GM19324 (cell line): ENCODE measurements around the gene GLP2R.
"Not testable (repeated sequence)": the region's sequence is repeated elsewhere in the genome, so short reads cannot be mapped to it uniquely, and the experiment has no call there.

Experiments used
- ATAC-seq: cut with Tn5 transposase; IDR thresholded peaks from one replicate; pipeline ENCODE4 v1.9.1; 2021; ENCODE audit warnings: mild to moderate bottlenecking, moderate library complexity; ENCODE audit not compliant: unreplicated experiment, low FRiP score

GLP2R gene

GRCh38 chr17:9917801-9918200, 92.1 kb downstream of the GLP2R start:
- no peak for ATAC-seq

GRCh38 chr17:9918352-9918751, 92.6 kb downstream of the GLP2R start:
- ATAC-seq: no peak

GRCh38 chr17:9918804-9919352, 93.2 kb downstream of the GLP2R start:
- ATAC-seq: no peak

GRCh38 chr17:9921216-9921615, 95.5 kb downstream of the GLP2R start:
- ATAC-seq: not testable (repeated sequence)

GRCh38 chr17:9922012-9922848, 96.5 kb downstream of the GLP2R start:
- no peak for ATAC-seq

- peak; percentile 51 for ATAC-seq
These were observed 99.0 kb downstream of the GLP2R start for GRCh38 chr17:9924735-9925191.

- ATAC-seq: no peak
These were observed 99.7 kb downstream of the GLP2R start for GRCh38 chr17:9925457-9925856.

- ATAC-seq: no peak
These were observed 100.6 kb downstream of the GLP2R start for GRCh38 chr17:9926150-9926804.

GRCh38 chr17:9928601-9929333, 103.0 kb downstream of the GLP2R start:
- ATAC-seq: no peak

GRCh38 chr17:9929871-9930270, 104.1 kb downstream of the GLP2R start:
- ATAC-seq: no peak

- ATAC-seq: no peak
These were observed 105.5 kb downstream of the GLP2R start for GRCh38 chr17:9931144-9931741.

- no peak for ATAC-seq
These were observed 106.8 kb downstream of the GLP2R start for GRCh38 chr17:9932491-9932890.

GRCh38 chr17:9934331-9934730, 108.6 kb downstream of the GLP2R start:
- ATAC-seq: no peak

GRCh38 chr17:9935408-9935807, 109.7 kb downstream of the GLP2R start:
- no peak for ATAC-seq

- no peak for ATAC-seq
These were observed 110.4 kb downstream of the GLP2R start for GRCh38 chr17:9936095-9936494.

GRCh38 chr17:9937241-9937761, 111.6 kb downstream of the GLP2R start:
- no peak for ATAC-seq

GRCh38 chr17:9937901-9938300, 112.2 kb downstream of the GLP2R start:
- no peak for ATAC-seq

- ATAC-seq: no peak
These were observed 113.0 kb downstream of the GLP2R start for GRCh38 chr17:9938764-9939163.

- ATAC-seq: no peak
These were observed 115.1 kb downstream of the GLP2R start for GRCh38 chr17:9940841-9941240.

GRCh38 chr17:9941305-9941704, 115.6 kb downstream of the GLP2R start:
- ATAC-seq: no peak
